ENCODE data around the gene ADCY4. TPM values are rescaled to one million over a fixed set of nuclear protein-coding genes. Genes with fewer than 3 reads are reported as not detected.

ADCY4 gene
- total RNA-seq, 4 donors from 2014 or later, result 3.1 to 23.1 (median 11.7) TPM

DNA sequence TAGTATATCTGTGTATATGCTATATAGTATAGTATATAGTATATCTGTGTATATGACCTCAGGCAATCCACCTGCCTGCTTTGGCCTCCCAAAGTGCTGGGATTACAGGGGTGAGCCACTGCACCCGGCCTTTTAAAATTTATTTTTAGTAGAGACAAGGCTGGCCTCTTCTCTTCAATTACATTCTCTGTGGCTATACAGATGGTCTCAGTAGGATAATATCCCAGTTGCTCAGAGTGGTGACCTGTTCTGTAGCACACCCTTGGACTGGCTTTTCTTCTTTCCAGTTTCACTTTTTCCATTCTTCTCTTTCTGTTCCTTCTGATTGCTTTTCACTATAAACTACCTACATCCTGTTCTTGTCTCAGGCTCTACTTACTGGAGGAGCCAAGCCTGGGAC is 30.0 kb upstream of the ADCY4 start:
- no peak for DNase-seq
- no peaks in the 10 kb centered on the region for H3K36me3 ChIP-seq
- H3K27ac ChIP-seq, result peak overlapping the region in 3 of 4 donors; percentile 90 to 96 (median 93)
- H3K27me3 ChIP-seq, result peaks cover 0 to 19% (median 0%) of the 10 kb centered on the region in 4 donors
- no peak for TF ChIP-seq POLR2A (IDR thresholded peaks at IDR 0.05)
- TF ChIP-seq, protein P1, sequence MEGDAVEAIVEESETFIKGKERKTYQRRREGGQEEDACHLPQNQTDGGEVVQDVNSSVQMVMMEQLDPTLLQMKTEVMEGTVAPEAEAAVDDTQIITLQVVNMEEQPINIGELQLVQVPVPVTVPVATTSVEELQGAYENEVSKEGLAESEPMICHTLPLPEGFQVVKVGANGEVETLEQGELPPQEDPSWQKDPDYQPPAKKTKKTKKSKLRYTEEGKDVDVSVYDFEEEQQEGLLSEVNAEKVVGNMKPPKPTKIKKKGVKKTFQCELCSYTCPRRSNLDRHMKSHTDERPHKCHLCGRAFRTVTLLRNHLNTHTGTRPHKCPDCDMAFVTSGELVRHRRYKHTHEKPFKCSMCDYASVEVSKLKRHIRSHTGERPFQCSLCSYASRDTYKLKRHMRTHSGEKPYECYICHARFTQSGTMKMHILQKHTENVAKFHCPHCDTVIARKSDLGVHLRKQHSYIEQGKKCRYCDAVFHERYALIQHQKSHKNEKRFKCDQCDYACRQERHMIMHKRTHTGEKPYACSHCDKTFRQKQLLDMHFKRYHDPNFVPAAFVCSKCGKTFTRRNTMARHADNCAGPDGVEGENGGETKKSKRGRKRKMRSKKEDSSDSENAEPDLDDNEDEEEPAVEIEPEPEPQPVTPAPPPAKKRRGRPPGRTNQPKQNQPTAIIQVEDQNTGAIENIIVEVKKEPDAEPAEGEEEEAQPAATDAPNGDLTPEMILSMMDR (IDR thresholded peaks at IDR 0.05), result no peak
- no peaks in the 10 kb centered on the region for H3K9me3 ChIP-seq
- no peak overlapping the region for H3K4me3 ChIP-seq
- WGBS, 2 donors, result 55 to 57% methylated on average over 1 of the region's 1 CpG
- intact Hi-C loops (cut with DNase I), result loop anchor here (5.0 kb wide), 1 partner anchor 67 kb away; no protein-coding TSS in a partner anchor
- peaks cover 24 to 52% (median 24%) of the 10 kb centered on the region in 3 donors for H3K4me1 ChIP-seq

DNA sequence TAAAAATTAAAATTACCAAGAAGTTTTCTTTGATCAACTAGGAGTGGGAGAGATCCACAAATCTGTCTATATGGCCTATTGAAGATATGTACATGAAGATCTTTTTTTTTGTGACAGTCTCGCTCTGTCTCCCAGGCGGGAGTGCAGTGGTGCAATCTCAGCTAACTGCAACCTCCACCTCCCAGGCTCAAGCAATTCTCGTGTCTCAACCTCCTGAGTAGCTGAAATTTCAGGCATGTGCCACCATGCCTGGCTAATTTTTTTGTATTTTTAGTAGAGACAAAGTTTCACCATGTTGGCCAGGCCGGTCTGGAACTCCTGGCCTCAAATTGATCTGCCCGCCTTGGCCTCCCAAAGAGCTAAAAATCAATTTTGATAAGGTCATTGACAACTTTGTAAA is 28.5 kb upstream of the ADCY4 start:
- Histone ChIP-seq H3K4me3 (no peak overlapping the region), H3K9me3 (no peaks in the 10 kb centered on the region), H3K36me3 (no peaks in the 10 kb centered on the region), H3K4me1 (peaks cover 17 to 37% (median 24%) of the 10 kb centered on the region in 3 donors), H3K27me3 (peaks cover 0 to 13% (median 0%) of the 10 kb centered on the region in 4 donors), H3K27ac (no peak overlapping the region)
- intact Hi-C loops (cut with DNase I), result no loop called here
- no peak for DNase-seq
- WGBS, 2 donors, result 81 to 87% methylated on average over 5 of the region's 5 CpGs
- TF ChIP-seq, protein P1 (IDR thresholded peaks at IDR 0.05), result no peak
- no peak for TF ChIP-seq POLR2A (IDR thresholded peaks at IDR 0.05)

GRCh38 chr14:24362241-24362960 is 27.5 kb upstream of the ADCY4 start:
- TF ChIP-seq POLR2A (IDR thresholded peaks at IDR 0.05), result no peak

GRCh38 chr14:24361326-24361725 is 26.5 kb upstream of the ADCY4 start:
- WGBS, 2 donors, result 75 to 91% methylated on average over 2 of the region's 2 CpGs

More at GRCh38 chr14:24362241-24362960, 27.5 kb upstream of the ADCY4 start:
- Histone ChIP-seq H3K9me3 (no peaks in the 10 kb centered on the region), H3K4me3 (no peak overlapping the region), H3K27ac (no peak overlapping the region), H3K27me3 (peaks cover 0 to 4% (median 0%) of the 10 kb centered on the region in 4 donors), H3K4me1 (peaks cover 14 to 27% (median 16%) of the 10 kb centered on the region in 3 donors), H3K36me3 (no peaks in the 10 kb centered on the region)
- intact Hi-C loops (cut with DNase I), result no loop called here
- 36 to 53% methylated on average over 2 of the region's 2 CpGs for WGBS, 2 donors
- no peak for DNase-seq

GRCh38 chr14:24360281-24360680 is 25.4 kb upstream of the ADCY4 start:
- H3K9me3 ChIP-seq, result no peaks in the 10 kb centered on the region
- intact Hi-C loops (cut with DNase I), result no loop called here

More at GRCh38 chr14:24361326-24361725, 26.5 kb upstream of the ADCY4 start:
- no peaks in the 10 kb centered on the region for H3K36me3 ChIP-seq
- H3K27ac ChIP-seq, result no peak overlapping the region
- H3K4me1 ChIP-seq, result peaks cover 6 to 16% (median 13%) of the 10 kb centered on the region in 3 donors
- DNase-seq, result no peak
- TF ChIP-seq, protein P1 (IDR thresholded peaks at IDR 0.05), result no peak
- TF ChIP-seq POLR2A (IDR thresholded peaks at IDR 0.05), result no peak
- H3K4me3 ChIP-seq, result no peak overlapping the region
- H3K9me3 ChIP-seq, result no peaks in the 10 kb centered on the region
- intact Hi-C loops (cut with DNase I), result no loop called here
- no peaks in the 10 kb centered on the region for H3K27me3 ChIP-seq

More at GRCh38 chr14:24360281-24360680, 25.4 kb upstream of the ADCY4 start:
- no peak overlapping the region for H3K27ac ChIP-seq
- 85 to 95% methylated on average over 3 of the region's 3 CpGs for WGBS, 2 donors
- H3K4me1 ChIP-seq, result peaks cover 0 to 6% (median 3%) of the 10 kb centered on the region in 3 donors
- DNase-seq, result no peak
- H3K27me3 ChIP-seq, result no peaks in the 10 kb centered on the region
- H3K4me3 ChIP-seq, result no peak overlapping the region
- no peaks in the 10 kb centered on the region for H3K36me3 ChIP-seq
- TF ChIP-seq, protein P1 (IDR thresholded peaks at IDR 0.05), result no peak
- TF ChIP-seq POLR2A (IDR thresholded peaks at IDR 0.05), result no peak

Data from esophagus squamous epithelium (tissue), 5 donors.